ENCODE measurements around the gene CARMIL1.

GRCh38 chr6:25340431-25341202 is 61.4 kb downstream of the CARMIL1 start:
- TF ChIP-seq POLR2A (IDR thresholded peaks at IDR 0.05; ENCODE audit: control extremely low read depth in 1 of 2, low read depth in 2 of 2, low read length in 2 of 2) (no peak), RAD21 (IDR thresholded peaks at IDR 0.05 in 1 of 2, conservative IDR thresholded peaks at IDR 0.05 in 1 of 2; ENCODE audit: low read depth in 2 of 2, low read length in 2 of 2) (no peak), CTCF (IDR thresholded peaks at IDR 0.05; ENCODE audit: control extremely low read depth in 1 of 3, insufficient read depth in 1 of 3, low read depth in 1 of 3, low read length in 3 of 3) (no peak), TAF1 (IDR thresholded peaks at IDR 0.05; ENCODE audit: low read depth, low read length) (no peak), GABPA (IDR thresholded peaks at IDR 0.05; ENCODE audit: borderline replicate concordance, insufficient read depth, low read length) (no peak), GTF2F1 (IDR thresholded peaks at IDR 0.05; ENCODE audit: borderline replicate concordance, low read depth, low read length) (no peak)

Measured in H1 (cell line).